ENCODE data around the gene HMCN1. TPM values are rescaled to one million over a fixed set of nuclear protein-coding genes. Genes with fewer than 3 reads are reported as not detected.

Gene HMCN1
- total RNA-seq, 1 experiment from 2014 or later: 0.31 TPM

- no peak for TF ChIP-seq CTCF (conservative IDR thresholded peaks at IDR 0.05)
- TF ChIP-seq EZH2 (IDR thresholded peaks at IDR 0.05; ENCODE audit: low read depth): no peak
- Histone ChIP-seq H3F3A (ENCODE audit: insufficient read depth, low read depth) (no peaks in the 10 kb centered on the region; the same call in 1 of the 2 replicates), H3K79me2 (ENCODE audit: low read depth) (no peaks in the 10 kb centered on the region), H3K9me3 (ENCODE audit: insufficient read depth, low read depth) (no peaks in the 10 kb centered on the region), H2AFZ (no peak overlapping the region), H3K36me3 (ENCODE audit: low read depth) (no peaks in the 10 kb centered on the region), H3K4me3 (no peak overlapping the region), H3K27me3 (ENCODE audit: insufficient read depth, low read depth) (no peaks in the 10 kb centered on the region), H3K4me1 (replicated peaks; ENCODE audit: insufficient read depth) (peaks cover 16% of the 10 kb centered on the region), H3K9me2 (ENCODE audit: insufficient read depth) (0 out of 2 replicates have a peak, but pooled peaks cover 4% of the 10 kb centered on the region), H4K20me1 (ENCODE audit: insufficient read depth) (no peaks in the 10 kb centered on the region), H3K27ac (0 out of 2 replicates have a peak overlapping the region, but pooled peaks have one; percentile 4), H3K4me2 (peak overlapping the region; percentile 21)
- ChIA-PET POLR2A (ENCODE audit: unreplicated experiment) (interaction anchor here (0.6 kb wide), 1 partner anchor 50 kb away, joined by 3 read pairs; no protein-coding TSS in a partner anchor), CTCF (interaction anchor here (0.6 kb wide), 1 partner anchor 71 kb away, joined by 3 read pairs; no protein-coding TSS in a partner anchor)
- intact Hi-C loops (cut with micrococcal nuclease; ENCODE audit: unreplicated experiment): loop anchor here (10.0 kb wide), 1 partner anchor 922 kb away; the partner anchor contains the start of gene IVNS1ABP
- DNase-seq: peak; percentile 43 to 66
- BruUV-seq (replicated peaks): no TSS peak
Measured at GRCh38 chr1:186236921-186237320, 502.7 kb downstream of the HMCN1 start.

- peaks cover 16% of the 10 kb centered on the region for H3K4me1 ChIP-seq (replicated peaks; ENCODE audit: insufficient read depth)
- H3F3A ChIP-seq (ENCODE audit: insufficient read depth, low read depth): no peaks in the 10 kb centered on the region; the same call in 1 of the 2 replicates
- no peak overlapping the region for H3K27ac ChIP-seq
- TF ChIP-seq CTCF (conservative IDR thresholded peaks at IDR 0.05) (no peak), EZH2 (IDR thresholded peaks at IDR 0.05; ENCODE audit: low read depth) (no peak)
- DNase-seq: no peak
- no peak overlapping the region for H3K4me2 ChIP-seq
- BruUV-seq (replicated peaks): no TSS peak
- H4K20me1 ChIP-seq (ENCODE audit: insufficient read depth): no peaks in the 10 kb centered on the region
- H3K27me3 ChIP-seq (ENCODE audit: insufficient read depth, low read depth): no peaks in the 10 kb centered on the region
- intact Hi-C loops (cut with micrococcal nuclease; ENCODE audit: unreplicated experiment): loop anchor here (10.0 kb wide), 1 partner anchor 924 kb away; the partner anchor contains the start of gene IVNS1ABP
- CTCF ChIA-PET: no interaction called here
- H3K9me3 ChIP-seq (ENCODE audit: insufficient read depth, low read depth): no peaks in the 10 kb centered on the region
- H2AFZ ChIP-seq: no peak overlapping the region
- H3K4me3 ChIP-seq: no peak overlapping the region
- no peaks in the 10 kb centered on the region for H3K36me3 ChIP-seq (ENCODE audit: low read depth)
- no peaks in the 10 kb centered on the region for H3K9me2 ChIP-seq (ENCODE audit: insufficient read depth)
- H3K79me2 ChIP-seq (ENCODE audit: low read depth): no peaks in the 10 kb centered on the region
- POLR2A ChIA-PET (ENCODE audit: unreplicated experiment): no interaction called here
Measured at GRCh38 chr1:186239171-186239570, 505.0 kb downstream of the HMCN1 start.

GRCh38 chr1:186240436-186240835 lies 506.2 kb downstream of the HMCN1 start:
- H3K9me3 ChIP-seq (ENCODE audit: insufficient read depth, low read depth): no peaks in the 10 kb centered on the region
- no peaks in the 10 kb centered on the region for H3K79me2 ChIP-seq (ENCODE audit: low read depth)
- H4K20me1 ChIP-seq (ENCODE audit: insufficient read depth): no peaks in the 10 kb centered on the region
- no peaks in the 10 kb centered on the region for H3K27me3 ChIP-seq (ENCODE audit: insufficient read depth, low read depth)
- BruUV-seq (replicated peaks): no TSS peak
- H3K4me2 ChIP-seq: no peak overlapping the region
- ChIA-PET CTCF (no interaction called here), POLR2A (ENCODE audit: unreplicated experiment) (no interaction called here)
- H3K9me2 ChIP-seq (ENCODE audit: insufficient read depth): no peaks in the 10 kb centered on the region
- H2AFZ ChIP-seq: no peak overlapping the region
- peaks cover 12% of the 10 kb centered on the region for H3K4me1 ChIP-seq (replicated peaks; ENCODE audit: insufficient read depth)
- no peaks in the 10 kb centered on the region for H3K36me3 ChIP-seq (ENCODE audit: low read depth)
- TF ChIP-seq EZH2 (IDR thresholded peaks at IDR 0.05; ENCODE audit: low read depth) (no peak), CTCF (conservative IDR thresholded peaks at IDR 0.05) (no peak)
- H3K27ac ChIP-seq: no peak overlapping the region
- intact Hi-C loops (cut with micrococcal nuclease; ENCODE audit: unreplicated experiment): no loop called here
- no peak overlapping the region for H3K4me3 ChIP-seq
- no peak for DNase-seq
- no peaks in the 10 kb centered on the region; the same call in 1 of the 2 replicates for H3F3A ChIP-seq (ENCODE audit: insufficient read depth, low read depth)
